ENCODE data around the gene ATP8B3.

GRCh38 chr19:1766800-1767352, 45.2 kb downstream of the ATP8B3 start:
- TF ChIP-seq CTCF (IDR thresholded peaks at IDR 0.05) (no peak), EP300 (IDR thresholded peaks at IDR 0.05) (no peak)
